ENCODE data around the gene PRR9. TPM values are rescaled to one million over a fixed set of nuclear protein-coding genes. Genes with fewer than 3 reads are reported as not detected.
"Not testable (repeated sequence)": the region's sequence is repeated elsewhere in the genome, so short reads cannot be mapped to it uniquely, and the experiment has no call there.

Gene PRR9
- total RNA-seq, 1 donor from 2014 or later, result not detected

GRCh38 chr1:153228491-153228890 lies 11.1 kb downstream of the PRR9 start:
- Mint-ChIP-seq H3K4me1 (no peaks in the 10 kb centered on the region), H3K27me3 (peaks cover 12% of the 10 kb centered on the region), H3K4me3 (no peak overlapping the region), H3K36me3 (ENCODE audit: low read depth) (no peaks in the 10 kb centered on the region), H3K27ac (no peak overlapping the region), H3K9me3 (no peaks in the 10 kb centered on the region)
- POLR2A ChIA-PET, result no interaction called here
- CTCF ChIA-PET, result interaction anchor here (1.0 to 1.8 kb wide), 5 partner anchors 8 to 125 kb away, joined by 3 to 7 read pairs (median 4); no protein-coding TSS in a partner anchor
- no peak for TF ChIP-seq CTCF (IDR thresholded peaks at IDR 0.05)
- no peak for DNase-seq
- intact Hi-C loops (cut with micrococcal nuclease), result no loop called here
- ATAC-seq (ENCODE audit: low read depth), result no peak

- ATAC-seq (ENCODE audit: low read depth); H3K9me3 Mint-ChIP-seq; intact Hi-C loops (cut with micrococcal nuclease); DNase-seq; H3K4me3 Mint-ChIP-seq; H3K4me1 Mint-ChIP-seq; H3K36me3 Mint-ChIP-seq (ENCODE audit: low read depth); POLR2A ChIA-PET; H3K27ac Mint-ChIP-seq: not testable (repeated sequence)
- peaks cover 12% of the 10 kb centered on the region for H3K27me3 Mint-ChIP-seq
- CTCF ChIA-PET, result interaction anchor here (0.7 to 1.8 kb wide), 6 partner anchors 9 to 124 kb away, joined by 3 to 7 read pairs (median 4); no protein-coding TSS in a partner anchor
Observed at GRCh38 chr1:153229076-153229829, 11.9 kb downstream of the PRR9 start.

- no peak overlapping the region for H3K4me3 Mint-ChIP-seq
- no peaks in the 10 kb centered on the region for H3K36me3 Mint-ChIP-seq (ENCODE audit: low read depth)
- DNase-seq (no peak), ATAC-seq (ENCODE audit: low read depth) (no peak)
- no peak overlapping the region for H3K27ac Mint-ChIP-seq
- intact Hi-C loops (cut with micrococcal nuclease), result no loop called here
- no peaks in the 10 kb centered on the region for H3K9me3 Mint-ChIP-seq
- H3K27me3 Mint-ChIP-seq, result peaks cover 14% of the 10 kb centered on the region
- POLR2A ChIA-PET, result no interaction called here
- CTCF ChIA-PET, result interaction anchor here (0.8 to 1.4 kb wide), 2 partner anchors 11 to 46 kb away, joined by 3 to 5 read pairs; no protein-coding TSS in a partner anchor
- H3K4me1 Mint-ChIP-seq, result no peaks in the 10 kb centered on the region
- TF ChIP-seq CTCF (IDR thresholded peaks at IDR 0.05), result no peak
Observed at GRCh38 chr1:153231363-153231762, 14.0 kb downstream of the PRR9 start.

GRCh38 chr1:153231785-153232184 lies 14.4 kb downstream of the PRR9 start:
- no peak for TF ChIP-seq CTCF (IDR thresholded peaks at IDR 0.05)
- H3K4me1 Mint-ChIP-seq, result no peaks in the 10 kb centered on the region
- H3K4me3 Mint-ChIP-seq, result no peak overlapping the region
- ChIA-PET CTCF (no interaction called here), POLR2A (no interaction called here)
- DNase-seq (no peak), ATAC-seq (ENCODE audit: low read depth) (no peak)
- no peak overlapping the region for H3K27ac Mint-ChIP-seq
- peaks cover 14% of the 10 kb centered on the region for H3K27me3 Mint-ChIP-seq
- no peaks in the 10 kb centered on the region for H3K9me3 Mint-ChIP-seq
- no peaks in the 10 kb centered on the region for H3K36me3 Mint-ChIP-seq (ENCODE audit: low read depth)
- intact Hi-C loops (cut with micrococcal nuclease), result no loop called here

- DNase-seq (no peak), ATAC-seq (ENCODE audit: low read depth) (no peak)
- H3K36me3 Mint-ChIP-seq (ENCODE audit: low read depth), result no peaks in the 10 kb centered on the region
- intact Hi-C loops (cut with micrococcal nuclease), result no loop called here
- H3K4me1 Mint-ChIP-seq, result no peaks in the 10 kb centered on the region
- no peak overlapping the region for H3K4me3 Mint-ChIP-seq
- H3K27me3 Mint-ChIP-seq, result peaks cover 17% of the 10 kb centered on the region
- CTCF ChIA-PET, result interaction anchor here (1.1 kb wide), 1 partner anchor 12 kb away, joined by 4 read pairs; no protein-coding TSS in a partner anchor
- POLR2A ChIA-PET, result no interaction called here
- no peak overlapping the region for H3K27ac Mint-ChIP-seq
- no peak for TF ChIP-seq CTCF (IDR thresholded peaks at IDR 0.05)
- no peaks in the 10 kb centered on the region for H3K9me3 Mint-ChIP-seq
Observed at GRCh38 chr1:153232553-153232952, 15.2 kb downstream of the PRR9 start.

Data from activated B cell treated with CpG ODN at 0.5 μM for 24 hours (primary cell).